GM12878 (cell line): ENCODE measurements around the gene ACSF2.

Experiments
- EGR1 ChIP-seq, 2 experiments: IDR thresholded peaks; 1 replicate in 1 of 2; 2 replicates in 1 of 2; pipeline ENCODE4 v1.6.1; 2011 to 2012; ENCODE audit warnings: low read depth in 2 of 2, low read length in 2 of 2, borderline replicate concordance in 1 of 2, mild to moderate bottlenecking in 1 of 2, moderate library complexity in 1 of 2
- EZH2 ChIP-seq: IDR thresholded peaks from 2 replicates; pipeline ENCODE4 v1.6.1; 2012; ENCODE audit warnings: low read depth, mild to moderate bottlenecking, control low read depth, inconsistent platforms, low read length, borderline replicate concordance; ENCODE audit not compliant: control insufficient read depth
- HDAC6 ChIP-seq: fragments of 200-600 bp; sonication (generic); IDR thresholded peaks from one replicate; pipeline ENCODE4 v1.8.0; 2017; ENCODE audit warnings: antibody characterized with exemption; ENCODE audit not compliant: unreplicated experiment
- POLR2A ChIP-seq: IDR thresholded peaks from 2 replicates; pipeline ENCODE4 v1.6.1; 2011; ENCODE audit warnings: low read depth, mild to moderate bottlenecking, low read length
- RAD21 ChIP-seq: IDR thresholded peaks from 2 replicates; pipeline ENCODE4 v1.6.1; 2011; ENCODE audit warnings: mild to moderate bottlenecking, low read depth, low read length, moderate library complexity; ENCODE audit not compliant: insufficient read depth
- RB1 ChIP-seq: fragments of 450-650 bp; formaldehyde crosslinking; IDR thresholded peaks from 2 replicates; pipeline ENCODE4 v1.6.1; 2017; ENCODE audit warnings: mild to moderate bottlenecking, borderline replicate concordance
- ZNF274 ChIP-seq: IDR thresholded peaks from one replicate; pipeline ENCODE4 v1.8.0; 2011; ENCODE audit not compliant: insufficient read length, insufficient read depth
- TF ChIP-seq, protein P1 (sequence below), 3 experiments: IDR thresholded peaks in 2 of 3; conservative IDR thresholded peaks in 1 of 3; 2 replicates each; pipeline ENCODE4 v1.5.1; 2011; ENCODE audit warnings: low read depth in 3 of 3, low read length in 3 of 3, mild to moderate bottlenecking in 3 of 3, control low read depth in 2 of 3, moderate library complexity in 2 of 3, inconsistent platforms in 1 of 3, mixed read lengths in 1 of 3; ENCODE audit not compliant: control insufficient read depth in 2 of 3, insufficient read depth in 1 of 3; ENCODE audit errors: extremely low read depth in 1 of 3
- TF ChIP-seq, protein P2 (sequence below): fragments of 450-650 bp; IDR thresholded peaks from 2 replicates; pipeline ENCODE4 v1.6.1; 2018; ENCODE audit warnings: borderline replicate concordance, mild to moderate bottlenecking; ENCODE audit not compliant: partially characterized antibody
- TF ChIP-seq, protein P3 (sequence below): fragments of 450-650 bp; IDR thresholded peaks from 2 replicates; pipeline ENCODE4 v1.6.1; 2017; ENCODE audit warnings: mild to moderate bottlenecking

DNA sequence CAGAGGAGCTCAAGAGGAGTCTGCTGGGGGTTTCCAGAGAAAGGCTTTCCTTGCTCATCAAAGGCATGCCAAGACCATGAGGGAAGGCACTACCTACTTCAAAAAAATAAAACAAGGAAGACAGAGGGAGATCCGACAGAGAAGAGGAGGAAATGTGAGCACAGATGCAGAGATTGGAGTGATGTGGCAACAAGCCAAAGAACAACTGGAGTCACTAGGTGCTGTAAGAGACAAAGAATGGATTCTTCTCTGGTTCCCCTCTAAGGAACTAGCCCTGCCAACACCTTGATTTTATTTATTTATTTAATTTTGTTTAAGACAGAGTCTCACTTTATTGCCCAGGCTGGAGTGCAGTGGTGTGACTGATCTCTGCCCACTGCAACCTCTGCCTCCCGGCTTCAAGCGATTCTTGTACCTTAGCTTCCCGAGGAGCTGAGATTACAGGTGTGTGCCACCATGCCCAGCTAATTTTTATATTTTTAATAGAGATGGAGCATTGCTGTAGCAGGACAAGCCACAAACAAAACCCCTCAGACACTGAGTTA, 13.8 kb upstream of the ACSF2 start:
- no peak for TF ChIP-seq ZNF274
- TF ChIP-seq, protein P1, sequence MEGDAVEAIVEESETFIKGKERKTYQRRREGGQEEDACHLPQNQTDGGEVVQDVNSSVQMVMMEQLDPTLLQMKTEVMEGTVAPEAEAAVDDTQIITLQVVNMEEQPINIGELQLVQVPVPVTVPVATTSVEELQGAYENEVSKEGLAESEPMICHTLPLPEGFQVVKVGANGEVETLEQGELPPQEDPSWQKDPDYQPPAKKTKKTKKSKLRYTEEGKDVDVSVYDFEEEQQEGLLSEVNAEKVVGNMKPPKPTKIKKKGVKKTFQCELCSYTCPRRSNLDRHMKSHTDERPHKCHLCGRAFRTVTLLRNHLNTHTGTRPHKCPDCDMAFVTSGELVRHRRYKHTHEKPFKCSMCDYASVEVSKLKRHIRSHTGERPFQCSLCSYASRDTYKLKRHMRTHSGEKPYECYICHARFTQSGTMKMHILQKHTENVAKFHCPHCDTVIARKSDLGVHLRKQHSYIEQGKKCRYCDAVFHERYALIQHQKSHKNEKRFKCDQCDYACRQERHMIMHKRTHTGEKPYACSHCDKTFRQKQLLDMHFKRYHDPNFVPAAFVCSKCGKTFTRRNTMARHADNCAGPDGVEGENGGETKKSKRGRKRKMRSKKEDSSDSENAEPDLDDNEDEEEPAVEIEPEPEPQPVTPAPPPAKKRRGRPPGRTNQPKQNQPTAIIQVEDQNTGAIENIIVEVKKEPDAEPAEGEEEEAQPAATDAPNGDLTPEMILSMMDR (IDR thresholded peaks at IDR 0.05 in 2 of 3, conservative IDR thresholded peaks at IDR 0.05 in 1 of 3; ENCODE audit: control insufficient read depth in 2 of 3, extremely low read depth in 1 of 3, insufficient read depth in 1 of 3, low read depth in 3 of 3, low read length in 3 of 3), result no peak
- no peak for TF ChIP-seq RAD21
- TF ChIP-seq, protein P2, sequence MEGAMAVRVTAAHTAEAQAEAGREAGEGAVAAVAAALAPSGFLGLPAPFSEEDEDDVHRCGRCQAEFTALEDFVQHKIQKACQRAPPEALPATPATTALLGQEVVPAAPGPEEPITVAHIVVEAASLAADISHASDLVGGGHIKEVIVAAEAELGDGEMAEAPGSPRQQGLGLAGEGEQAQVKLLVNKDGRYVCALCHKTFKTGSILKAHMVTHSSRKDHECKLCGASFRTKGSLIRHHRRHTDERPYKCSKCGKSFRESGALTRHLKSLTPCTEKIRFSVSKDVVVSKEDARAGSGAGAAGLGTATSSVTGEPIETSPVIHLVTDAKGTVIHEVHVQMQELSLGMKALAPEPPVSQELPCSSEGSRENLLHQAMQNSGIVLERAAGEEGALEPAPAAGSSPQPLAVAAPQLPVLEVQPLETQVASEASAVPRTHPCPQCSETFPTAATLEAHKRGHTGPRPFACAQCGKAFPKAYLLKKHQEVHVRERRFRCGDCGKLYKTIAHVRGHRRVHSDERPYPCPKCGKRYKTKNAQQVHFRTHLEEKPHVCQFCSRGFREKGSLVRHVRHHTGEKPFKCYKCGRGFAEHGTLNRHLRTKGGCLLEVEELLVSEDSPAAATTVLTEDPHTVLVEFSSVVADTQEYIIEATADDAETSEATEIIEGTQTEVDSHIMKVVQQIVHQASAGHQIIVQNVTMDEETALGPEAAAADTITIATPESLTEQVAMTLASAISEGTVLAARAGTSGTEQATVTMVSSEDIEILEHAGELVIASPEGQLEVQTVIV, result no peak
- TF ChIP-seq POLR2A, result no peak
- no peak for TF ChIP-seq EZH2
- TF ChIP-seq, protein P3, sequence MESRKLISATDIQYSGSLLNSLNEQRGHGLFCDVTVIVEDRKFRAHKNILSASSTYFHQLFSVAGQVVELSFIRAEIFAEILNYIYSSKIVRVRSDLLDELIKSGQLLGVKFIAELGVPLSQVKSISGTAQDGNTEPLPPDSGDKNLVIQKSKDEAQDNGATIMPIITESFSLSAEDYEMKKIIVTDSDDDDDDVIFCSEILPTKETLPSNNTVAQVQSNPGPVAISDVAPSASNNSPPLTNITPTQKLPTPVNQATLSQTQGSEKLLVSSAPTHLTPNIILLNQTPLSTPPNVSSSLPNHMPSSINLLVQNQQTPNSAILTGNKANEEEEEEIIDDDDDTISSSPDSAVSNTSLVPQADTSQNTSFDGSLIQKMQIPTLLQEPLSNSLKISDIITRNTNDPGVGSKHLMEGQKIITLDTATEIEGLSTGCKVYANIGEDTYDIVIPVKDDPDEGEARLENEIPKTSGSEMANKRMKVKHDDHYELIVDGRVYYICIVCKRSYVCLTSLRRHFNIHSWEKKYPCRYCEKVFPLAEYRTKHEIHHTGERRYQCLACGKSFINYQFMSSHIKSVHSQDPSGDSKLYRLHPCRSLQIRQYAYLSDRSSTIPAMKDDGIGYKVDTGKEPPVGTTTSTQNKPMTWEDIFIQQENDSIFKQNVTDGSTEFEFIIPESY, result no peak
- TF ChIP-seq EGR1 (IDR thresholded peaks at IDR 0.05; ENCODE audit: borderline replicate concordance in 1 of 2, low read depth in 2 of 2, low read length in 2 of 2), result no peak
- no peak for TF ChIP-seq RB1
- TF ChIP-seq HDAC6, result no peak
